GM23338 (cell line): Measurements from ENCODE around the gene MCTP1. TPM values are rescaled to one million over a fixed set of nuclear protein-coding genes. Genes with fewer than 3 reads are reported as not detected.

Experiments used
- ATAC-seq: fragments of 200-7000 bp; cut with Tn5 transposase; 3 replicates; pipeline ENCODE4 v1.9.1; 2020
- DNase-seq: peaks from one replicate; pipeline ENCODE4 v3.0.0-alpha.2; 2015; ENCODE audit warnings: low spot score
- H2AFZ ChIP-seq: fragments of 200-600 bp; sonication (generic); 2 replicates; pipeline ENCODE4 v1.8.0; 2016; ENCODE audit warnings: antibody characterized with exemption, mild to moderate bottlenecking, moderate library complexity
- H3F3A ChIP-seq: fragments of 200-600 bp; sonication (generic); replicated peaks from 2 replicates; pipeline ENCODE4 v1.8.0; 2017; ENCODE audit warnings: antibody characterized with exemption, mixed run types, low read depth
- H3K27ac ChIP-seq: fragments of 200-600 bp; sonication (generic); 2 replicates; pipeline ENCODE4 v1.6.1; 2016; ENCODE audit warnings: low read depth
- H3K27me3 ChIP-seq: fragments of 200-600 bp; sonication (generic); 2 replicates; pipeline ENCODE4 v1.8.0; 2016; ENCODE audit warnings: mild to moderate bottlenecking, mixed run types, moderate library complexity; ENCODE audit not compliant: insufficient read depth
- H3K36me3 ChIP-seq: fragments of 200-600 bp; sonication (generic); 2 replicates; pipeline ENCODE4 v1.8.0; 2016; ENCODE audit warnings: mild to moderate bottlenecking; ENCODE audit not compliant: insufficient read depth
- H3K4me1 ChIP-seq: fragments of 200-600 bp; sonication (generic); 2 replicates; pipeline ENCODE4 v1.8.0; 2016; ENCODE audit warnings: mild to moderate bottlenecking, moderate library complexity; ENCODE audit not compliant: insufficient read depth
- H3K4me2 ChIP-seq: fragments of 200-600 bp; sonication (generic); 2 replicates; pipeline ENCODE4 v1.7.1; 2017; ENCODE audit warnings: mixed run types
- H3K4me3 ChIP-seq: fragments of 200-600 bp; sonication (generic); 2 replicates; pipeline ENCODE4 v1.6.1; 2016; ENCODE audit warnings: mixed run types
- H3K79me2 ChIP-seq: fragments of 200-600 bp; sonication (generic); replicated peaks from 2 replicates; pipeline ENCODE4 v1.8.0; 2017; ENCODE audit warnings: mild to moderate bottlenecking; ENCODE audit not compliant: insufficient read depth
- H3K9me2 ChIP-seq: fragments of 200-600 bp; sonication (generic); 2 replicates; pipeline ENCODE4 v1.8.0; 2017; ENCODE audit not compliant: insufficient read depth
- H4K20me1 ChIP-seq: fragments of 200-600 bp; sonication (generic); replicated peaks from 2 replicates; pipeline ENCODE4 v1.8.0; 2017; ENCODE audit warnings: mild to moderate bottlenecking; ENCODE audit not compliant: insufficient read depth
- H3K27ac Mint-ChIP-seq: 2 replicates; pipeline ENCODE4 v1.8.0; 2020; ENCODE audit warnings: inconsistent platforms, mild to moderate bottlenecking, moderate library complexity, mixed read lengths
- H3K27me3 Mint-ChIP-seq: 3 replicates; pipeline ENCODE4 v1.8.0; 2022; ENCODE audit warnings: low read depth, mild to moderate bottlenecking, moderate library complexity, mixed read lengths, inconsistent platforms; ENCODE audit not compliant: insufficient read depth, poor library complexity
- H3K36me3 Mint-ChIP-seq: 3 replicates; pipeline ENCODE4 v1.8.0; 2021; ENCODE audit warnings: low read depth, mild to moderate bottlenecking, inconsistent platforms, moderate library complexity, mixed read lengths
- H3K4me1 Mint-ChIP-seq: 3 replicates; pipeline ENCODE4 v1.8.0; 2020; ENCODE audit warnings: mild to moderate bottlenecking, inconsistent platforms, mixed read lengths
- H3K4me3 Mint-ChIP-seq: 3 replicates; pipeline ENCODE4 v1.8.0; 2021; ENCODE audit warnings: moderate library complexity, mild to moderate bottlenecking, inconsistent platforms, mixed read lengths
- H3K9me3 Mint-ChIP-seq: 3 replicates; pipeline ENCODE4 v1.8.0; 2020; ENCODE audit warnings: moderate library complexity, mild to moderate bottlenecking, inconsistent platforms, mixed read lengths
- EZH2 ChIP-seq: fragments of 200-600 bp; sonication (generic); IDR thresholded peaks from one replicate; pipeline ENCODE4 v1.8.0; 2017; ENCODE audit warnings: antibody characterized with exemption, mild to moderate bottlenecking, low read depth; ENCODE audit not compliant: unreplicated experiment
- STAT1 ChIP-seq: IDR thresholded peaks from one replicate; pipeline ENCODE4 v1.6.1; 2016; ENCODE audit warnings: antibody characterized with exemption; ENCODE audit not compliant: unreplicated experiment
- ZNF331 ChIP-seq: fragments of 250-450 bp; sonication (Bioruptor Pico); IDR thresholded peaks from 2 replicates; pipeline ENCODE4 v1.5.0; 2020; ENCODE audit warnings: low read depth, mild to moderate bottlenecking, moderate library complexity
- polyA plus RNA-seq: library from polyadenylated mRNA; unstranded; fragments of >200 nt; fragmentation: Nextera tagmentation; extraction: Ambion mirVana; gene quantifications from 2 replicates; pipeline ENCODE4 v1.2.1, GENCODE V29; 2016
- total RNA-seq: library from RNA; depleted of rRNA; stranded (reverse); fragments of >200 nt; shearing (Covaris generic); gene quantifications from 2 replicates; pipeline ENCODE4 v1.2.3, GENCODE V29; 2014
- TF ChIP-seq, protein P1 (sequence below): IDR thresholded peaks from one replicate; pipeline ENCODE4 v1.6.1; 2018; ENCODE audit warnings: antibody characterized with exemption; ENCODE audit not compliant: unreplicated experiment
- TF ChIP-seq, protein P2 (sequence below): fragments of 250-450 bp; sonication (Bioruptor Pico); IDR thresholded peaks from 2 replicates; pipeline ENCODE4 v1.5.0; 2020; ENCODE audit warnings: mild to moderate bottlenecking, moderate library complexity

MCTP1 gene
- total and polyA plus RNA-seq, 2 experiments from 2014 or later = 3.7 to 4.2 TPM

DNA sequence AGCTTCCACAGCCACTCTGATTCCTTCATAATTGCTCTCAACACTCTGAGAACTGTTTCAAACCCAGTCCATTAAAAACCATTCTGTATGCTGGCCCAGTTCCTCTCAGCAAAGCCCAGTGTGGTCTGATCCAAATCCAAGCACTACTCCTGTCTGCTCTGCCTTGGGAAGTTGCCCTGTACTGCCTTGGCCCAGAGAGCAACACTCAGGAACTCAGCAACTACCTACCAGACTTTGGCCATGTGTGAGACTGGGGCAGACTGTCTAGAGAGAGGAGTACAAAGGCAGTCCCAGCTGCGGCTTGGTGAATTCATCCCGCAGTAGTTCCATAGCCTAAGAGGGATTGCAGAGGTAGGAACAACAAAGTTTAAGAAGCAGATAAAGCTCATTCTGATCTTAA, 214.4 kb downstream of the MCTP1 start (continued):
- TF ChIP-seq, protein P1, sequence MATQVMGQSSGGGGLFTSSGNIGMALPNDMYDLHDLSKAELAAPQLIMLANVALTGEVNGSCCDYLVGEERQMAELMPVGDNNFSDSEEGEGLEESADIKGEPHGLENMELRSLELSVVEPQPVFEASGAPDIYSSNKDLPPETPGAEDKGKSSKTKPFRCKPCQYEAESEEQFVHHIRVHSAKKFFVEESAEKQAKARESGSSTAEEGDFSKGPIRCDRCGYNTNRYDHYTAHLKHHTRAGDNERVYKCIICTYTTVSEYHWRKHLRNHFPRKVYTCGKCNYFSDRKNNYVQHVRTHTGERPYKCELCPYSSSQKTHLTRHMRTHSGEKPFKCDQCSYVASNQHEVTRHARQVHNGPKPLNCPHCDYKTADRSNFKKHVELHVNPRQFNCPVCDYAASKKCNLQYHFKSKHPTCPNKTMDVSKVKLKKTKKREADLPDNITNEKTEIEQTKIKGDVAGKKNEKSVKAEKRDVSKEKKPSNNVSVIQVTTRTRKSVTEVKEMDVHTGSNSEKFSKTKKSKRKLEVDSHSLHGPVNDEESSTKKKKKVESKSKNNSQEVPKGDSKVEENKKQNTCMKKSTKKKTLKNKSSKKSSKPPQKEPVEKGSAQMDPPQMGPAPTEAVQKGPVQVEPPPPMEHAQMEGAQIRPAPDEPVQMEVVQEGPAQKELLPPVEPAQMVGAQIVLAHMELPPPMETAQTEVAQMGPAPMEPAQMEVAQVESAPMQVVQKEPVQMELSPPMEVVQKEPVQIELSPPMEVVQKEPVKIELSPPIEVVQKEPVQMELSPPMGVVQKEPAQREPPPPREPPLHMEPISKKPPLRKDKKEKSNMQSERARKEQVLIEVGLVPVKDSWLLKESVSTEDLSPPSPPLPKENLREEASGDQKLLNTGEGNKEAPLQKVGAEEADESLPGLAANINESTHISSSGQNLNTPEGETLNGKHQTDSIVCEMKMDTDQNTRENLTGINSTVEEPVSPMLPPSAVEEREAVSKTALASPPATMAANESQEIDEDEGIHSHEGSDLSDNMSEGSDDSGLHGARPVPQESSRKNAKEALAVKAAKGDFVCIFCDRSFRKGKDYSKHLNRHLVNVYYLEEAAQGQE = no peak
- TF ChIP-seq, protein P2, sequence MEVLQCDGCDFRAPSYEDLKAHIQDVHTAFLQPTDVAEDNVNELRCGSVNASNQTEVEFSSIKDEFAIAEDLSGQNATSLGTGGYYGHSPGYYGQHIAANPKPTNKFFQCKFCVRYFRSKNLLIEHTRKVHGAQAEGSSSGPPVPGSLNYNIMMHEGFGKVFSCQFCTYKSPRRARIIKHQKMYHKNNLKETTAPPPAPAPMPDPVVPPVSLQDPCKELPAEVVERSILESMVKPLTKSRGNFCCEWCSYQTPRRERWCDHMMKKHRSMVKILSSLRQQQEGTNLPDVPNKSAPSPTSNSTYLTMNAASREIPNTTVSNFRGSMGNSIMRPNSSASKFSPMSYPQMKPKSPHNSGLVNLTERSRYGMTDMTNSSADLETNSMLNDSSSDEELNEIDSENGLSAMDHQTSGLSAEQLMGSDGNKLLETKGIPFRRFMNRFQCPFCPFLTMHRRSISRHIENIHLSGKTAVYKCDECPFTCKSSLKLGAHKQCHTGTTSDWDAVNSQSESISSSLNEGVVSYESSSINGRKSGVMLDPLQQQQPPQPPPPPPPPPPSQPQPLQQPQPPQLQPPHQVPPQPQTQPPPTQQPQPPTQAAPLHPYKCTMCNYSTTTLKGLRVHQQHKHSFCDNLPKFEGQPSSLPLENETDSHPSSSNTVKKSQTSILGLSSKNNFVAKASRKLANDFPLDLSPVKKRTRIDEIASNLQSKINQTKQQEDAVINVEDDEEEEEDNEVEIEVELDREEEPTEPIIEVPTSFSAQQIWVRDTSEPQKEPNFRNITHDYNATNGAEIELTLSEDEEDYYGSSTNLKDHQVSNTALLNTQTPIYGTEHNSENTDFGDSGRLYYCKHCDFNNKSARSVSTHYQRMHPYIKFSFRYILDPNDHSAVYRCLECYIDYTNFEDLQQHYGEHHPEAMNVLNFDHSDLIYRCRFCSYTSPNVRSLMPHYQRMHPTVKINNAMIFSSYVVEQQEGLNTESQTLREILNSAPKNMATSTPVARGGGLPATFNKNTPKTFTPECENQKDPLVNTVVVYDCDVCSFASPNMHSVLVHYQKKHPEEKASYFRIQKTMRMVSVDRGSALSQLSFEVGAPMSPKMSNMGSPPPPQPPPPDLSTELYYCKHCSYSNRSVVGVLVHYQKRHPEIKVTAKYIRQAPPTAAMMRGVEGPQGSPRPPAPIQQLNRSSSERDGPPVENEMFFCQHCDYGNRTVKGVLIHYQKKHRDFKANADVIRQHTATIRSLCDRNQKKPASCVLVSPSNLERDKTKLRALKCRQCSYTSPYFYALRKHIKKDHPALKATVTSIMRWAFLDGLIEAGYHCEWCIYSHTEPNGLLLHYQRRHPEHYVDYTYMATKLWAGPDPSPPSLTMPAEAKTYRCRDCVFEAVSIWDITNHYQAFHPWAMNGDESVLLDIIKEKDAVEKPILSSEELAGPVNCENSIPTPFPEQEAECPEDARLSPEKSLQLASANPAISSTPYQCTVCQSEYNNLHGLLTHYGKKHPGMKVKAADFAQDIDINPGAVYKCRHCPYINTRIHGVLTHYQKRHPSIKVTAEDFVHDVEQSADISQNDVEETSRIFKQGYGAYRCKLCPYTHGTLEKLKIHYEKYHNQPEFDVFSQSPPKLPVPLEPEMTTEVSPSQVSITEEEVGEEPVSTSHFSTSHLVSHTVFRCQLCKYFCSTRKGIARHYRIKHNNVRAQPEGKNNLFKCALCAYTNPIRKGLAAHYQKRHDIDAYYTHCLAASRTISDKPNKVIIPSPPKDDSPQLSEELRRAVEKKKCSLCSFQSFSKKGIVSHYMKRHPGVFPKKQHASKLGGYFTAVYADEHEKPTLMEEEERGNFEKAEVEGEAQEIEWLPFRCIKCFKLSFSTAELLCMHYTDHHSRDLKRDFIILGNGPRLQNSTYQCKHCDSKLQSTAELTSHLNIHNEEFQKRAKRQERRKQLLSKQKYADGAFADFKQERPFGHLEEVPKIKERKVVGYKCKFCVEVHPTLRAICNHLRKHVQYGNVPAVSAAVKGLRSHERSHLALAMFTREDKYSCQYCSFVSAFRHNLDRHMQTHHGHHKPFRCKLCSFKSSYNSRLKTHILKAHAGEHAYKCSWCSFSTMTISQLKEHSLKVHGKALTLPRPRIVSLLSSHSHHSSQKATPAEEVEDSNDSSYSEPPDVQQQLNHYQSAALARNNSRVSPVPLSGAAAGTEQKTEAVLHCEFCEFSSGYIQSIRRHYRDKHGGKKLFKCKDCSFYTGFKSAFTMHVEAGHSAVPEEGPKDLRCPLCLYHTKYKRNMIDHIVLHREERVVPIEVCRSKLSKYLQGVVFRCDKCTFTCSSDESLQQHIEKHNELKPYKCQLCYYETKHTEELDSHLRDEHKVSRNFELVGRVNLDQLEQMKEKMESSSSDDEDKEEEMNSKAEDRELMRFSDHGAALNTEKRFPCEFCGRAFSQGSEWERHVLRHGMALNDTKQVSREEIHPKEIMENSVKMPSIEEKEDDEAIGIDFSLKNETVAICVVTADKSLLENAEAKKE = no peak

DNA sequence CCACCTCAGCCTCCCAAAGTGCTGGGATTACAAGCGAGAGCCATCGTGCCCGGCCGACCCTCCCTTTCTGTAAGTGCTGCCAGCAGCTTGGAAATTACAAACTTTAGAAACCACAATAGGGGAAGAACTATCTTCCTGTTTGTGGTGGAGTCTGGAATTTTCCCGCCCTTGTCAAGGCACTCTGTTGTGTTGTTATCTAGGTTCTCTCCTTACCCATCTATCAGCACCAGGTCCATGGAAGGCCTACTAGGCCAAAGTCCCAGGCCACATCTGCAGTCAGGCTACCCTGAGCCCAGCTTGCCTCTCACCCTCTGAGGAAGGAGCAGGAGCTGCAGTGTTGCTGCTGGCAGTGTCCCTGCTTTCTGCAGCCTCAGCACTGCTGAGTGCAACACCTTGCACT, 214.9 kb downstream of the MCTP1 start:
- Histone ChIP-seq H3K4me2 (no peak overlapping the region), H3K4me1 (no peaks in the 10 kb centered on the region), H3K27ac (no peak overlapping the region), H3K79me2 (no peaks in the 10 kb centered on the region), H4K20me1 (no peaks in the 10 kb centered on the region), H3K27me3 (no peaks in the 10 kb centered on the region), H3K36me3 (no peaks in the 10 kb centered on the region), H3K4me3 (no peak overlapping the region), H3K9me2 (no peaks in the 10 kb centered on the region), H3F3A (no peaks in the 10 kb centered on the region), H2AFZ (no peak overlapping the region)
- peaks cover 7% of the 10 kb centered on the region for H3K4me1 Mint-ChIP-seq
- DNase-seq = no peak
- TF ChIP-seq STAT1 = no peak
- no peak for TF ChIP-seq EZH2
- no peak for TF ChIP-seq ZNF331 (CRISPR knock-in tag)
- peak overlapping the region; percentile 4; the same call in 1 of the 2 replicates for H3K27ac Mint-ChIP-seq
- H3K4me3 Mint-ChIP-seq = no peak overlapping the region
- H3K27me3 Mint-ChIP-seq = peaks cover 5% of the 10 kb centered on the region
- no peaks in the 10 kb centered on the region for H3K9me3 Mint-ChIP-seq
- peak; percentile 37; the same call in 1 of the 3 replicates for ATAC-seq
- H3K36me3 Mint-ChIP-seq = no peaks in the 10 kb centered on the region
